ENCODE results near the gene PLA2G5. TPM values are rescaled to one million over a fixed set of nuclear protein-coding genes. Genes with fewer than 3 reads are reported as not detected.

PLA2G5 gene
- total and polyA plus RNA-seq, 9 of the 15 experiments (the other 6 are each of a cell fraction or from before 2014, with no cell fraction given), result not detected

DNA sequence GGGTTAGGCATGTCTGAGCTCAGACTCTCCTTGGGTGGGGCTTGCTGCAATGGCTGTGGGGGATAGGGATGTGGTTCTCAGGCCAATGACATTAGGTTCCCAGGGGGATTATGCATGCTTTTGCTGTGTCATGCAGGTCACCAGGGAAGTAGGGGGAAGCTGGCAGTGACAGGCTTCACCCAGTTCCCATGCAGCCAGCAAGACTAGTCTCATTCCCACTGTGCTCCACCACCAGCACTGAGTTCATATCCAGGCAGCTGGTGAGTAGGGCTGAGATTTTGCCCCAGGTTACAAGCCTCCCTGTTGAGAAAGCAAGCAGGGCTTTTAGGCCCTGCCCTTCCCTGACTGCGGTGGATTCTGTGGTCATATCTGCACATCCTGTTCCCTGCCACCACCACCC is 32.1 kb upstream of the PLA2G5 start (continued):
- no peak for TF ChIP-seq CHD1 (IDR thresholded peaks at IDR 0.05; ENCODE audit: low read length)
- TF ChIP-seq ZNF79 (CRISPR knock-in tag; IDR thresholded peaks at IDR 0.05; ENCODE audit: low read depth), result no peak
- TF ChIP-seq CREM (IDR thresholded peaks at IDR 0.05; ENCODE audit: low read depth), result no peak
- TF ChIP-seq, protein P1, sequence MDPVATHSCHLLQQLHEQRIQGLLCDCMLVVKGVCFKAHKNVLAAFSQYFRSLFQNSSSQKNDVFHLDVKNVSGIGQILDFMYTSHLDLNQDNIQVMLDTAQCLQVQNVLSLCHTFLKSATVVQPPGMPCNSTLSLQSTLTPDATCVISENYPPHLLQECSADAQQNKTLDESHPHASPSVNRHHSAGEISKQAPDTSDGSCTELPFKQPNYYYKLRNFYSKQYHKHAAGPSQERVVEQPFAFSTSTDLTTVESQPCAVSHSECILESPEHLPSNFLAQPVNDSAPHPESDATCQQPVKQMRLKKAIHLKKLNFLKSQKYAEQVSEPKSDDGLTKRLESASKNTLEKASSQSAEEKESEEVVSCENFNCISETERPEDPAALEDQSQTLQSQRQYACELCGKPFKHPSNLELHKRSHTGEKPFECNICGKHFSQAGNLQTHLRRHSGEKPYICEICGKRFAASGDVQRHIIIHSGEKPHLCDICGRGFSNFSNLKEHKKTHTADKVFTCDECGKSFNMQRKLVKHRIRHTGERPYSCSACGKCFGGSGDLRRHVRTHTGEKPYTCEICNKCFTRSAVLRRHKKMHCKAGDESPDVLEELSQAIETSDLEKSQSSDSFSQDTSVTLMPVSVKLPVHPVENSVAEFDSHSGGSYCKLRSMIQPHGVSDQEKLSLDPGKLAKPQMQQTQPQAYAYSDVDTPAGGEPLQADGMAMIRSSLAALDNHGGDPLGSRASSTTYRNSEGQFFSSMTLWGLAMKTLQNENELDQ (CRISPR knock-in tag; IDR thresholded peaks at IDR 0.05; ENCODE audit: borderline replicate concordance), result no peak

DNA sequence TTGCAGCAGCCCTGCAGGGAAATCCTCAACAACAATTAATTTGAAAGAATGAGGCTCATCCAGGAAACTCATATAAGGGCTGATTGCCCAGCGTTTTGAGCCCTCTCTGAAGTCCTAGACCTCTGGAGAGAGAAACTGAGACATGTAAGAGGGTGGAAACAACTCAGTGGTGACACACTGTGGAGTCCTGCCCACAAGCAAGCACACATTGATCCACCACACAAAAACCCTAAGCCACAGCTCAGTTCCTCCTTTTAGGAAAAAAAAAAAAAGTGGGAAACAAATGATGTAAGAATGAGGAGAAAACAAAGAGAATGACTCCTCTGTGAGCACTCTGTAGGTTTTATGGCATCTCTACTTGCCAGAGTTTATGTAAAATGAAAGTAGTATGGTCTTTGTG is 22.9 kb upstream of the PLA2G5 start:
- Histone ChIP-seq H3K9me1 (ENCODE audit: control insufficient read depth, insufficient read depth, low read length) (no peaks in the 10 kb centered on the region), H3K36me3 (ENCODE audit: control insufficient read depth, insufficient read depth, low read length) (no peaks in the 10 kb centered on the region), H3K27me3 (ENCODE audit: control insufficient read depth in 2 of 2, insufficient read depth in 2 of 2, low read length in 2 of 2) (no peaks in the 10 kb centered on the region), H3K4me3 (no peak overlapping the region), H3K9me3 (replicated peaks; ENCODE audit: control insufficient read depth, insufficient read depth, low read depth, low read length) (no peaks in the 10 kb centered on the region), H3K79me2 (ENCODE audit: control insufficient read depth, insufficient read depth, low read length) (no peaks in the 10 kb centered on the region), H4K20me1 (replicated peaks; ENCODE audit: control insufficient read depth, insufficient read depth, low read length) (no peaks in the 10 kb centered on the region), H3K4me1 (replicated peaks in 1 of 2; ENCODE audit: control insufficient read depth in 2 of 2, insufficient read depth in 2 of 2, low read length in 2 of 2) (no peaks in the 10 kb centered on the region), H2AFZ (ENCODE audit: low read depth, low read length) (no peak overlapping the region), H3K4me2 (ENCODE audit: insufficient read depth, low read length) (no peak overlapping the region), H3K9ac (ENCODE audit: insufficient read depth in 1 of 2, low read depth in 2 of 2, low read length in 2 of 2) (no peak overlapping the region), H3K27ac (ENCODE audit: extremely low read depth, low read depth, low read length) (no peak overlapping the region)
- intact Hi-C loops (cut with micrococcal nuclease) (no loop called here), in situ Hi-C loops (cut with MboI) (no loop called here)
- POLR2A ChIA-PET, result interaction anchor here (0.6 kb wide), 1 partner anchor 482 kb away, joined by 3 read pairs; no protein-coding TSS in a partner anchor
- CTCF ChIA-PET (ENCODE audit: low intra/inter-chr PET ratio), result interaction anchor here (0.7 kb wide), 1 partner anchor 68 kb away, joined by 3 read pairs; no protein-coding TSS in a partner anchor
- ATAC-seq, result no peak
- no TSS peak for BruUV-seq (replicated peaks)
- no peak for FAIRE-seq
- DNase-seq (ENCODE audit: extremely low read depth in 1 of 4, low spot score in 3 of 4), result no peak
- 0% methylated on average over 1 of the region's 1 CpG for WGBS (ENCODE audit: insufficient coverage, low coverage, missing lambda C conversion rate)
- TF ChIP-seq MYNN (IDR thresholded peaks at IDR 0.05) (no peak), MYNN (CRISPR knock-in tag; IDR thresholded peaks at IDR 0.05) (no peak), KHSRP (IDR thresholded peaks at IDR 0.05) (no peak), PPARD (CRISPR knock-in tag; IDR thresholded peaks at IDR 0.05) (no peak), ZNF507 (tag; conservative IDR thresholded peaks at IDR 0.05) (no peak), PTTG1 (tag; IDR thresholded peaks at IDR 0.05; ENCODE audit: low read depth) (no peak), CBFA2T3 (IDR thresholded peaks at IDR 0.05) (no peak), ZFP36 (IDR thresholded peaks at IDR 0.05; ENCODE audit: low read depth, low read length, partially characterized antibody) (no peak), FIP1L1 (IDR thresholded peaks at IDR 0.05; ENCODE audit: low read depth, low read length, poor library complexity, severe bottlenecking) (no peak), RAD51 (IDR thresholded peaks at IDR 0.05; ENCODE audit: borderline replicate concordance, low read depth) (no peak), CAMTA2 (CRISPR knock-in tag; conservative IDR thresholded peaks at IDR 0.05) (no peak)
- TF ChIP-seq, protein P2, sequence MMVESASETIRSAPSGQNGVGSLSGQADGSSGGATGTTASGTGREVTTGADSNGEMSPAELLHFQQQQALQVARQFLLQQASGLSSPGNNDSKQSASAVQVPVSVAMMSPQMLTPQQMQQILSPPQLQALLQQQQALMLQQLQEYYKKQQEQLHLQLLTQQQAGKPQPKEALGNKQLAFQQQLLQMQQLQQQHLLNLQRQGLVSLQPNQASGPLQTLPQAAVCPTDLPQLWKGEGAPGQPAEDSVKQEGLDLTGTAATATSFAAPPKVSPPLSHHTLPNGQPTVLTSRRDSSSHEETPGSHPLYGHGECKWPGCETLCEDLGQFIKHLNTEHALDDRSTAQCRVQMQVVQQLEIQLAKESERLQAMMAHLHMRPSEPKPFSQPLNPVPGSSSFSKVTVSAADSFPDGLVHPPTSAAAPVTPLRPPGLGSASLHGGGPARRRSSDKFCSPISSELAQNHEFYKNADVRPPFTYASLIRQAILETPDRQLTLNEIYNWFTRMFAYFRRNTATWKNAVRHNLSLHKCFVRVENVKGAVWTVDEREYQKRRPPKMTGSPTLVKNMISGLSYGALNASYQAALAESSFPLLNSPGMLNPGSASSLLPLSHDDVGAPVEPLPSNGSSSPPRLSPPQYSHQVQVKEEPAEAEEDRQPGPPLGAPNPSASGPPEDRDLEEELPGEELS (CRISPR knock-in tag; IDR thresholded peaks at IDR 0.05; ENCODE audit: borderline replicate concordance), result no peak
- TF ChIP-seq, protein P3, sequence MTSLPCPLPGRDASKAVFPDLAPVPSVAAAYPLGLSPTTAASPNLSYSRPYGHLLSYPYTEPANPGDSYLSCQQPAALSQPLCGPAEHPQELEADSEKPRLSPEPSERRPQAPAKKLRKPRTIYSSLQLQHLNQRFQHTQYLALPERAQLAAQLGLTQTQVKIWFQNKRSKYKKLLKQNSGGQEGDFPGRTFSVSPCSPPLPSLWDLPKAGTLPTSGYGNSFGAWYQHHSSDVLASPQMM (CRISPR knock-in tag; IDR thresholded peaks at IDR 0.05), result no peak
- TF ChIP-seq, protein P4, sequence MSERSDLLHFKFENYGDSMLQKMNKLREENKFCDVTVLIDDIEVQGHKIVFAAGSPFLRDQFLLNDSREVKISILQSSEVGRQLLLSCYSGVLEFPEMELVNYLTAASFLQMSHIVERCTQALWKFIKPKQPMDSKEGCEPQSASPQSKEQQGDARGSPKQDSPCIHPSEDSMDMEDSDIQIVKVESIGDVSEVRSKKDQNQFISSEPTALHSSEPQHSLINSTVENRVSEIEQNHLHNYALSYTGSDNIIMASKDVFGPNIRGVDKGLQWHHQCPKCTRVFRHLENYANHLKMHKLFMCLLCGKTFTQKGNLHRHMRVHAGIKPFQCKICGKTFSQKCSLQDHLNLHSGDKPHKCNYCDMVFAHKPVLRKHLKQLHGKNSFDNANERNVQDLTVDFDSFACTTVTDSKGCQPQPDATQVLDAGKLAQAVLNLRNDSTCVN (CRISPR knock-in tag; IDR thresholded peaks at IDR 0.05), result no peak

All from K562 (cell line).